Neutrophil (primary cell): Measurements from ENCODE around the gene BNIP2.

Experiments used
- H3K27ac ChIP-seq: fragments of 200-600 bp; sonication (generic); 2 replicates; pipeline ENCODE4 v1.5.1; 2016; ENCODE audit warnings: mild to moderate bottlenecking, moderate library complexity
- H3K27me3 ChIP-seq: fragments of 200-600 bp; sonication (generic); 2 replicates; pipeline ENCODE4 v1.6.0; 2016; ENCODE audit warnings: mild to moderate bottlenecking
- H3K36me3 ChIP-seq: fragments of 200-600 bp; sonication (generic); 2 replicates; pipeline ENCODE4 v1.5.1; 2017
- H3K4me1 ChIP-seq, 2 experiments: fragments of 200-600 bp in 1 of 2; sonication (generic) in 1 of 2; 1 replicate in 1 of 2; 2 replicates in 1 of 2; pipeline versions ENCODE4 v1.5.1 to v1.6.1; 2013 to 2016; ENCODE audit warnings: low read depth in 1 of 2, low read length in 1 of 2, mild to moderate bottlenecking in 1 of 2, moderate library complexity in 1 of 2; ENCODE audit not compliant: control insufficient read depth in 1 of 2, insufficient read depth in 1 of 2
- H3K4me3 ChIP-seq, 2 experiments: fragments of 200-600 bp in 1 of 2; sonication (generic) in 1 of 2; 1 replicate in 1 of 2; 2 replicates in 1 of 2; pipeline ENCODE4 v1.5.1; 2013 to 2016; ENCODE audit warnings: low read depth in 1 of 2, low read length in 1 of 2, mild to moderate bottlenecking in 1 of 2, moderate library complexity in 1 of 2
- H3K9me3 ChIP-seq: fragments of 200-600 bp; sonication (generic); 2 replicates; pipeline ENCODE4 v1.5.1; 2016
- CTCF ChIP-seq: fragments of 200-600 bp; sonication (generic); IDR thresholded peaks from 2 replicates; pipeline ENCODE4 v1.5.1; 2016; ENCODE audit warnings: antibody characterized with exemption

BNIP2 gene

GRCh38 chr15:59688782-59689625, at the start of gene BNIP2:
Gene BNIP2, minus strand, starts transcription at chr15:59689320. Its CDS starts 6,863 bp downstream, at chr15:59682457.
- Histone ChIP-seq H3K4me1 (peaks cover 41 to 48% of the 10 kb centered on the region in 2 experiments), H3K4me3 (peak within 1 kb of the TSS; percentile 81 to 98), H3K36me3 (no peaks in the 10 kb centered on the region), H3K9me3 (no peaks in the 10 kb centered on the region), H3K27me3 (no peaks in the 10 kb centered on the region), H3K27ac (peak within 1 kb of the TSS; percentile 99)
- no peak for TF ChIP-seq CTCF

GRCh38 chr15:59738676-59739075, 49.6 kb upstream of the BNIP2 start:
- Histone ChIP-seq H3K4me1 (no peaks in the 10 kb centered on the region), H3K36me3 (no peaks in the 10 kb centered on the region), H3K9me3 (no peaks in the 10 kb centered on the region), H3K4me3 (no peak overlapping the region), H3K27ac (no peak overlapping the region), H3K27me3 (no peaks in the 10 kb centered on the region)
- no peak for TF ChIP-seq CTCF

- no peak overlapping the region for H3K4me3 ChIP-seq
- H3K9me3 ChIP-seq = no peaks in the 10 kb centered on the region
- H3K27me3 ChIP-seq = peaks cover 9% of the 10 kb centered on the region
- no peak overlapping the region for H3K27ac ChIP-seq
- no peaks in the 10 kb centered on the region for H3K4me1 ChIP-seq
- no peak for TF ChIP-seq CTCF
- H3K36me3 ChIP-seq = no peaks in the 10 kb centered on the region
Observed at GRCh38 chr15:59736181-59736580, 47.1 kb upstream of the BNIP2 start.

- H3K27ac ChIP-seq = no peak overlapping the region
- H3K4me3 ChIP-seq = no peak overlapping the region
- no peak for TF ChIP-seq CTCF
- H3K36me3 ChIP-seq = no peaks in the 10 kb centered on the region
- no peaks in the 10 kb centered on the region for H3K9me3 ChIP-seq
- H3K4me1 ChIP-seq = no peaks in the 10 kb centered on the region
- peaks cover 14% of the 10 kb centered on the region for H3K27me3 ChIP-seq
Observed at GRCh38 chr15:59725151-59725486, 36.0 kb upstream of the BNIP2 start.

- Histone ChIP-seq H3K9me3 (no peaks in the 10 kb centered on the region), H3K4me3 (no peak overlapping the region), H3K27ac (no peak overlapping the region), H3K4me1 (no peaks in the 10 kb centered on the region), H3K27me3 (peaks cover under 1% of the 10 kb centered on the region), H3K36me3 (no peaks in the 10 kb centered on the region)
- TF ChIP-seq CTCF = no peak
Observed at GRCh38 chr15:59723687-59724346, 34.7 kb upstream of the BNIP2 start.
